IPS DF 4.7 (cell line): ENCODE data around the gene CRYBA4.

Experiments
- DNase-seq: peaks from one replicate; pipeline ENCODE4 v3.0.0-alpha.2; 2013; ENCODE audit warnings: low spot score; ENCODE audit errors: extremely low read depth

CRYBA4 gene

DNA sequence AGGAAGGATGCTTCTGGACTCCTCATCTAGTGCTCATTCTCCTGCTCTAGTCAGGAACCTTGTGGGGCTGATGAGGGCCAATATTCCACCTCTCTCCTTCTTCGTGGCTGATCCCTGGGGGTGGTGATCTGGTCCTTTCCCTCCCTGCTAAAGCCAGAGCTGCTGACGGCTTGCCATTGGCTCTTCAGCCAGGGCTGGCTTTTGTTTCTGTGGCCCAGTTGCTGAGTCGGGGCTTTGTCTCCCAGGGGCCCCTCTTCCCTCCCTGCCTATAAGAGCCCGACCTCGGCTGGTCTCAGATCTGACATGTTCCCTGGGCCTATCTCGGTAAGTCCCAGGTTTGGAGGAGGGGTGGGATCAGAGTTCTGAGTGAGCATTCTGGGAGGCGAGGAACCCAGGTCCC, at the start of gene CRYBA4:
CRYBA4 (plus strand) TSS at position 301 of the 400 bp plus-strand sequence. CDS start 634 bp downstream, outside the sequence.
- DNase-seq: no peak

DNA sequence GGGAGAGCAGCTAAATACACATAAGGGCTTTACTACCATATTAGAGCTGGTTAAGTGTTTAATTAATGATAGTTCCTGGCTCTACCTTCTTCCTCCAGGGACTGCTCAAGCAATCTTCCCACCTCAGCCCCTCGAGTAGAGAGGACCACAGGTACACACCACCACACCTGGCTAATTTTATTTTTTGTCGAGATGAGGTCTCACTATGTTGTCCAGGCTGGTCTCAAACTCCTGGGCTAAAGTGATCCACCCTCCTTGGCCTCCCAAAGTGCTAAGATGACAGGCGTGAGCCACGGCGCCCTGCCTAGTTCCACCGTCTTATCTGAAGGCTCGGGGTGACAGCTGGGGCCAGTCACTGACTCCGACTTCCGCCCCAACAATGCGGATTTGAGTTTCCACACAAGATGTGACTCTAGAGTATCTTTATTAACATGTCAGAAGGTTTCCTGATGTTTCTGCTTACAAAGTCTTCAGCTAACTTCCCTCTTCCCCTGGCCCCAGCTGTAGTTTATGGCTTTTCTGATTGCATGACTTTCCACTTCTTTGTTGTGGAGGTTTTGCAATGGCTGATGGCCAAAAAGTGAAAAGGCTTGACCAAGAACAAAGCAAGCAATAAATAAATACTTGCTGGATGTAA, 48.6 kb upstream of the CRYBA4 start:
- no peak for DNase-seq

- DNase-seq: no peak
Measured at GRCh38 chr22:26574001-26574723, 47.6 kb upstream of the CRYBA4 start.

DNA sequence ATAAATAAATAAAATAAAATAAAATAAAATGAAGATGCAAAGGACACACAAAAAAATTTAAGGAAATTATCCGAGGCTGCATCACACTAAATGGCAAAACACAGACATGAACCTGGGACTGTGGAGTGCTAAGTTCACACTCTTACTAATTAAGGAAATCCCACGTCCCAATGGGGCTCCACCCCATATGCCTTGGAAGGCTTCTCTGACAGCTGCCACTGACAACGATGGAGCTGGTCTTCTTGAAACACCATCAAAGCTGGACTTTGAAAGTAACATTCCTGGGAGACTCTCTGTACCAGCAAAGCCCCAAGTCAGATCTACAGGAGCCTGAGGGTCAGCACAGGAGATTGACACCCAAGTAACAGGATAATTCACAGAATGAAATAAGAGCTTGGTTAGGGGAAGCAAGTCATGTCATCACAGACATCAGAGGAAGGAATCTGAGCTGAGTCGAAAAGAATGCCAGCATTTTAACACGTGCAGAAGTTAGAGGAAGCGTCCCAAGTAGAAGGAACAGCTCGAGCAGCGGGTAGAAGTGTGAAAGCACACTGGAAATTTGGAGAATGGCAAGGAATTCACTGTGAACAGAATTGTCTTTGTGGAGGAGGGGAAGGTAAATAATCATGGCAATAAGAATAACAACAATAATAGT, 45.6 kb upstream of the CRYBA4 start:
- no peak for DNase-seq

DNA sequence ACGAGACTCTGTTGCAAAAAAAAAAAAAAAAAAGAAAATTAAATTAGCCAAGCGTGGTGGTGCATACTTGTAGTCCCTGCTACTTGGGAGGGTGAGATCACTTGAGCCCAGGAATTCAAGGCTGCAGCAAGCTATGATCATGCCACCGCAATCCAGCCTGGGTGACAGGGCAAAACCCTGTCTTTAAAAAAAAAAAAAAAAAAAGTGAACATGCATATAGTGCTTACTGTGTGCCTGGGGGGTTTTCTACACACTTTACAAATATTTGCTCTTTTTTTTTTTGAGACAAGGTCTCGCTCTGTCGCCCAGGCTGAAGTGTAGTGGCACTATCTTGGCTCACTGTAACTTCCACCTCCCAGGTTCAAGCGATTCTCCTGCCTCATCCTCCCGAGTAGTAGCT, 44.7 kb upstream of the CRYBA4 start:
- DNase-seq: no peak

GRCh38 chr22:26579331-26579886, 42.4 kb upstream of the CRYBA4 start:
- DNase-seq: no peak

DNA sequence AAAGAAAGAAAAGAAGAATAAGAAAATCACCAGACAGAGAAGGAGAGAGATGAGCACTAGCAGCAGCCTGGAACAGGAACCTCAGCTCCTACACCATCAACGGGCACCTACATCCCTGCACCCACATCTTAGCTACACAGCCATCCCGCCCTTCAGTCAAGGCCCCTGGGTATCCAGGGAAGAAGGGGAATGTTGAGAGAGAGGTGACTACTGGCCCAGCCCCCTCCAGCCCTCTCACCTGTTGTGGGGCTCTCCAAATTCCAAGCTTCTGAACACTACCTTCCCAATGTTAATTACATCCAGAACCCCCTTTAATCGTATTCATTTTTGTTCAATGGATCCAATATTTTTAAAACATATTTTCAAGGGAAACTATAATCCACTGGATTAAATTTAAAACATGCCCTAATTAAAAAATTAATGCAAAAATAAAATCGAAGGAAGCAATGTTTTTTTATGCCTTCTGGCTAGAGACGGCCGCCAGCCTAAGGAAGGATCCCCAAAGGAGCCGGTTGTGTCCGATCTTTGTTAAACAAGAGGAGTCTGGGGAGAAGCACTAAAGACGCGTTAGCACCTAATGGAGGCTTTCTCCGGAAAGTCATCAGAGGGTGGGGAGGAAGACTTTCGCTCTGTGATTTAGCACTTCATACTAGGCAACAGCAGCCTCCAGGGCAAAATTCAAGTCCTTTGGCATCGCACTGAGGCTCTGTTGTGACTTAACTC, 41.4 kb upstream of the CRYBA4 start:
- DNase-seq: no peak

DNA sequence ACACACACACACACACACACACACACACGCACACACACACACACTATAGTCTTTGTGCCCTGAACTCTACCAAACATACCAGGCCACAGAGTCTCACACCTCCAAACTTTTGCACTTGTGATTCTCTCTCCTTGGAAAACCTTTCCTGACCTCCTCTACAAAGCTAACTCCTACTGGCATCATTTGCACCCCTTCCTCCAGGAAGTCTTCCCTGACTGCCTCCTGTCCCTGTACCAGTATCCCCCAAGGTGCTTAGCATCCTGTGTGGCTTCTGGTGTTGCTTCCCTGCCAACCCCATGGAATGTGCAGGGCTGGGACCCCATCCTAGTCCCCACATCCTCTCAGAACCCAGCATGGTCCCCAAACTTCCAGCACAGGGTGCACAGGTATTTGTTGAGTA, 40.7 kb upstream of the CRYBA4 start:
- no peak for DNase-seq

DNA sequence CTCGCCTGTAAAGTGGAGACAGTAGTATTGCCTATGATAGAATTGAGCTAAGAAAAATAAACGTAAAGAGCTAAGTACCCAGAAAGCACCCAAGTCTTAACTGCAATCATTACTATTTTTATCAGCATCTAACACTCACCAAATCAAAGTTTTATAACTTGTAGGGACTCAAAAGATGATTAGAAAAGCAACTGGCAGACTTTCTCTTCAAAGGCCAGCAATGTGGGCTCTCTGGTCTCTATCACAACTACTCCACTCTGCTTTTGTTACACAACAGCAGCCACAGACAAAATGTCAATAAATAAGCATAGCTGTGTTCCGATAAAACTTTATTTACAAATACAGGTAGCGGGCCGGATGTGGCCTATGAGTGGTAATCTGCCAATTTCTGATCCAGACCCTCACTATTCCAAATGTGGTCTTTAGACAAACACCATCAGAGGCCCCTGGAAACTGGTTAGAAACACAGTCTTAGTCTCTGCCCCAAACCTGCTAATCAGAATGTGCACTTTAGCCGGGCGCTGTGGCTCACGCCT, 40.1 kb upstream of the CRYBA4 start:
- no peak for DNase-seq

- no peak for DNase-seq
Measured at GRCh38 chr22:26584010-26584409, 37.8 kb upstream of the CRYBA4 start.

DNA sequence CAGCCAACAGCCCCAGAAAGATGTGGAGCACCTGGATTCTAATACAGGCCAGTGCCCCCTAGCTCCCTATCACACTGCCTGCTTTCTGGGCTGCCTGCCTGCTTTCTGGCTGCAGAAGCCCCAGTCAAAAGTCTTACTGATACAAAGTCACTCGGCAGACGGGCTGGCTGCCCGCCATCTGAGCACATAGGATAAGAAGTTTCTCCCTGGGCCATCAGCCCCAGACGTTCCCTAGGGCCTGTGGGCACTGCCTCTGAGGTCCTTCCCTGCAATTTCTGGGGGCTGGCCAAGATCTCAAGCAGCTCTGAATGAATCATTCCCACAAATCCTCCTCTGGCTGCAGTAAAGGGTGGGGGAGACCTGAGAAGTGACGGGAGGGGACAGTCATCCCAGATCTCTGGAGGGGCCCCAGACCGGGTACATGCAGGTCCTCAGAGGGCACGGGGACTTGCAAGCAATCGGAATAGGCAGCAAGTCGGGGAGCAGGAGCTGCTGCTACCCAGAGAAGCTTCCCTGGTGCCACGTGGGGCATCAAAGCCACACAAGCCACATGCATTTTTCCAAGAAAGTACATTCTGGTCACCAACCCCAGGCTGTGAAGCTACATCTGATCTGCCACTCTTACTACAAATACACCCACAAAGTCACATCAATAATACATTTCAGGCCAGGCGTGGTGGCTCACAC, 36.5 kb upstream of the CRYBA4 start:
- DNase-seq: no peak

DNA sequence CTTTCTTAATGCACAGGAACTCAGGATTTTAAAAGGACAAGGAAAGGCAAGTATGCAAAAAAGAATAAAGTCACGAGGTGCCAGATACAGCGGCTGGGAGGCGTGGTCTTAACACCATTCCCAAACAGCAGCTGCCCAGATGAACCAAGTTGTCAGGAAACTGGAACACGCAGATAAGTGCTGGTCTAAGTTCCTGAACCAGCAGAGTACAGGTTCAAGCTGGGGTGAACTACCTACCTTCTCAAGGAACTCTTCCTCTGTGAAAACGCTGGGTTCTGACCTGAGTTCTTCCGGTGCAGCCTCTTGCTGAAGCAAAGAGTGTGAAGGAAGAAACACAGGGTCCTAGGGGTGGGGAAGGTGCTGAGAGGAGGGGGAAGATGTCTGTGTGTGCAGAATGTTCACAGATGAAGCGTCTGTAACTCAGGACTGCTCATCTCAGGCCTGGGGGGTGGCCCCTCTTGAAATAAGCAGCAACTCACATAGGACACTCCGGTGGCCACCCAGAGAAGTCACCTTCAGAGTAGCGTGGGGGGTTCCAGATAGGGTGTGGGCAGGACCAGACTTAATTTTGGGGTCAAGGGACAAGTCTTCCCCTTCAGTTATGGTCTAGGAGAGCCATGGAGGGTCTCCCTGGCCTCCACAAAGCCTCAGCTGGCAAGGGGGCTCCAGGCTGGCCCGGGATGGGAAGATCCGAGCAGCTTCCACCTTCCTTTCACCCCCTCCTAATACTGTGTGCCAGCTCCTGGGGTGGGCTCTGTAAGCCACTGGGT, 35.0 kb upstream of the CRYBA4 start:
- DNase-seq: no peak

- DNase-seq: no peak
Measured at GRCh38 chr22:26587991-26588613, 33.7 kb upstream of the CRYBA4 start.

DNA sequence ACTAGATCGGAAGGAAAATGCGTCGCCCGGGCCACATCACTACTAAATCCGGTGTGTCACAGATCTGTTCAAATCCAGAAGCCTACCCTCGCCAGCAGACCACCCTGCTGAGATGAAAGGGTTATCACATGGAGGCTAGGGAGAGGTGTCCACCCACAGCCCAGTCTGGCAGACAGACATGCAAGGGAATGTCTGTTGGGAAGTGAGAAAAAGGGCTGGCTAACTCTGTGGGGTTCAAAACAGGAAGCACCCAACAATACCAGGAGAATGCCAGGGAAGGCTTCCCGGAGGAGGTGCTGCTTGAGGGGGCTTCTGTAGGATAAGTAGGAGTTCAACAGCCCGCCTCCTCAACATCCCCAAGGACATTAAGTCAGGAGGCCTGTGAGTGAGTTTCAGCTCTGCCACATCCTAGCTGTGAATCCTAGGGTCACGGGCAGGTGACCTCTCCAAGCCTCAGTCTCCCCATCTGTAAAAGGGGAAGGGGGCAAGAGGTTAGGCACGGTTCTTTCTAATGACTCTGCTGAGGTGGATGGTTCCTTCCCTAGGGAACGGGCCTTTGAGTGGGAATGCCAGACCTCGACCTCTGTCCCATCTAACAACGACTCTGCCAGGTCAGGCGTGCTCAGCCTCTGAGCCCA, 32.9 kb upstream of the CRYBA4 start:
- no peak for DNase-seq

DNA sequence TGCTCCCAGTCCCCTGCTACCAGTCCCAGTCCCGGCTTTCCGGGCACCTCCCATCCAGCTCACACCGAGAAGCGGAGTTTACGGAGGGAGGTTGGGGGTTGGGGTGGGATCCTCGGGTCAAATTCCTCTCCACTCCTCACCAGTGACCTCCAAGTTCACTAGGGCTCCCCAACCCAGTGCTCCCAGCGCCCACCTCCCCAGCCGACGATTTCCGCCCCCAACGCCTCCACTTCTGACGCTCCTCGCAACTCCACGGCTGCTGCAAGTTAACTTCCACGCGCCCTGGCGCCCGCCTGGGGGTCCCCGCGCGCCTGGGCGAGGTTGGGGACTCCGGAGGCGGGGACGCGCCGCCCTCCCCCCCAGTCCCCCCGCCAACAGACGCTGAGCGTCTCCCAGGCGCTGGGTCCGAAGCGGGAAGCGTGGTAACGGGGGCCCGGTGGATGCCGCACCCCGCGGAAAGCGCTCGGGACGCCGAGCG, 32.4 kb upstream of the CRYBA4 start:
- DNase-seq: no peak

- no peak for DNase-seq
Measured at GRCh38 chr22:26589845-26590736, 31.7 kb upstream of the CRYBA4 start, which contains the start of gene TPST2. TSS of gene TPST2 (minus strand) at chr22:26590132. CDS start at chr22:26541630, 48,502 bp downstream.

GRCh38 chr22:26592421-26592891, 29.3 kb upstream of the CRYBA4 start:
- DNase-seq: no peak

DNA sequence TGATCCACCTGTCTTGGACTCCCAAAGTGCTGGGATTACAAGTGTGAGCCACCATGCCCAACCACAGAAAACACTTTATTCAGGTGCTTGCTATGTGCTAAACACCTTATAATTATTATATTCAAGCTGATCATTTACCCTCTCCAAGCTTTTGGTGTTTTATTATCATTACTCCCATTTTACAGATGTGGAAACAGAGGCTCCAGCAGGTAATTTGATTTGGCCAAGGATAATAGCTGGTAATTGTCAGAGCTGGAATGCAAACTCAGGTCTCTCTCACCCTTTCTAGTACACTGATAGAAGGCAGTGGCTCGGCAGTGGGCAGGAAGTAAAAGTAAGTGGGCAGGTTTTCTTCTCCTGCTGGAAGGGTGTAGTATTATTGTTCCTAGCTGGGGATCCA, 28.0 kb upstream of the CRYBA4 start:
- DNase-seq: no peak
